Measurements from ENCODE around the gene ELAVL1. TPM values are rescaled to one million over a fixed set of nuclear protein-coding genes. Genes with fewer than 3 reads are reported as not detected.

The ELAVL1 gene
- total RNA-seq, 1 donor from 2014 or later = 23.1 TPM

- no peak for DNase-seq
These were observed 15.2 kb upstream of the ELAVL1 start for GRCh38 chr19:8020681-8021080.

- no peak for DNase-seq
These were observed 12.4 kb upstream of the ELAVL1 start for GRCh38 chr19:8017808-8018207.

- DNase-seq = no peak
These were observed 523 bp downstream of the ELAVL1 start for GRCh38 chr19:8004723-8005513.

- DNase-seq = no peak
These were observed 1.4 kb downstream of the ELAVL1 start for GRCh38 chr19:8004001-8004400.

GRCh38 chr19:8001995-8002849 is 3.2 kb downstream of the ELAVL1 start:
- peak; percentile 33 for DNase-seq

GRCh38 chr19:8001651-8001994 is 3.8 kb downstream of the ELAVL1 start:
- DNase-seq = no peak

- no peak for DNase-seq
These were observed 5.0 kb downstream of the ELAVL1 start for GRCh38 chr19:8000298-8001038.

GRCh38 chr19:7999376-7999775 is 6.1 kb downstream of the ELAVL1 start:
- no peak for DNase-seq

GRCh38 chr19:7997809-7998480 is 7.5 kb downstream of the ELAVL1 start:
- no peak for DNase-seq

GRCh38 chr19:7996883-7997282 is 8.6 kb downstream of the ELAVL1 start:
- no peak for DNase-seq

GRCh38 chr19:7995810-7996158 is 9.7 kb downstream of the ELAVL1 start:
- DNase-seq = no peak

- DNase-seq = no peak
These were observed 10.3 kb downstream of the ELAVL1 start for GRCh38 chr19:7994928-7995809.

- DNase-seq = no peak
These were observed 11.3 kb downstream of the ELAVL1 start for GRCh38 chr19:7994114-7994513.

- DNase-seq = no peak
These were observed 11.9 kb downstream of the ELAVL1 start for GRCh38 chr19:7993560-7993959.

GRCh38 chr19:7992575-7992974 is 12.9 kb downstream of the ELAVL1 start:
- DNase-seq = no peak

- DNase-seq = no peak
These were observed 16.3 kb downstream of the ELAVL1 start for GRCh38 chr19:7989071-7989575.

GRCh38 chr19:7988307-7988706 is 17.1 kb downstream of the ELAVL1 start:
- DNase-seq = no peak

GRCh38 chr19:7987114-7987768 is 18.2 kb downstream of the ELAVL1 start:
- DNase-seq = no peak

GRCh38 chr19:7986321-7987113 is 18.9 kb downstream of the ELAVL1 start:
- no peak for DNase-seq

- no peak for DNase-seq
These were observed 19.9 kb downstream of the ELAVL1 start for GRCh38 chr19:7985481-7985911.

Data from skin of body (tissue), 2 donors.